NCI-H187 (cell line): Measurements from ENCODE around the gene PAEP.

ENCODE experiments used
- DNase-seq, 2 experiments: peaks; one replicate each; lab custom pipeline; 2025; lab: John Stamatoyannopoulos, UW

Gene PAEP

GRCh38 chr9:135551031-135551430 is 10.5 kb upstream of the PAEP start:
- no peak for DNase-seq

GRCh38 chr9:135551456-135551855 is 10.1 kb upstream of the PAEP start:
- DNase-seq: no peak

GRCh38 chr9:135552021-135552697 is 9.4 kb upstream of the PAEP start:
- DNase-seq: no peak

- DNase-seq: no peak
Measured at GRCh38 chr9:135552698-135553171, 8.8 kb upstream of the PAEP start.

- no peak for DNase-seq
Measured at GRCh38 chr9:135554718-135555117, 6.8 kb upstream of the PAEP start.

GRCh38 chr9:135555203-135555602 is 6.4 kb upstream of the PAEP start:
- no peak for DNase-seq

- no peak for DNase-seq
Measured at GRCh38 chr9:135555910-135556309, 5.6 kb upstream of the PAEP start.

- no peak for DNase-seq
Measured at GRCh38 chr9:135559606-135560005, 1.9 kb upstream of the PAEP start.

GRCh38 chr9:135562235-135562745 is 734 bp downstream of the PAEP start:
- DNase-seq: no peak

- DNase-seq: no peak
Measured at GRCh38 chr9:135563039-135563476, 1.5 kb downstream of the PAEP start.

GRCh38 chr9:135563858-135564257 is 2.3 kb downstream of the PAEP start:
- no peak for DNase-seq

- no peak for DNase-seq
Measured at GRCh38 chr9:135565141-135565628, 3.6 kb downstream of the PAEP start.

GRCh38 chr9:135565636-135566035 is 4.1 kb downstream of the PAEP start:
- no peak for DNase-seq

- DNase-seq: no peak
Measured at GRCh38 chr9:135566552-135566951, 5.0 kb downstream of the PAEP start.

GRCh38 chr9:135567311-135567710 is 5.8 kb downstream of the PAEP start:
- DNase-seq: no peak

GRCh38 chr9:135568026-135568425 is 6.5 kb downstream of the PAEP start:
- DNase-seq: no peak

GRCh38 chr9:135570456-135570855 is 8.9 kb downstream of the PAEP start:
- DNase-seq: no peak

GRCh38 chr9:135572233-135572632 is 10.7 kb downstream of the PAEP start:
- DNase-seq: no peak

- no peak for DNase-seq
Measured at GRCh38 chr9:135573124-135573523, 11.6 kb downstream of the PAEP start.

GRCh38 chr9:135574331-135574730 is 12.8 kb downstream of the PAEP start:
- no peak for DNase-seq

- no peak for DNase-seq
Measured at GRCh38 chr9:135574943-135575342, 13.4 kb downstream of the PAEP start.

GRCh38 chr9:135575995-135576631 is 14.6 kb downstream of the PAEP start:
- DNase-seq: no peak

- no peak for DNase-seq
Measured at GRCh38 chr9:135577256-135577655, 15.7 kb downstream of the PAEP start.
